Measurements from ENCODE around the gene NTM. TPM values are rescaled to one million over a fixed set of nuclear protein-coding genes. Genes with fewer than 3 reads are reported as not detected.

Gene NTM
- total and polyA plus RNA-seq, 8 donors: 0.04 to 4.4 (median 0.50) TPM

DNA sequence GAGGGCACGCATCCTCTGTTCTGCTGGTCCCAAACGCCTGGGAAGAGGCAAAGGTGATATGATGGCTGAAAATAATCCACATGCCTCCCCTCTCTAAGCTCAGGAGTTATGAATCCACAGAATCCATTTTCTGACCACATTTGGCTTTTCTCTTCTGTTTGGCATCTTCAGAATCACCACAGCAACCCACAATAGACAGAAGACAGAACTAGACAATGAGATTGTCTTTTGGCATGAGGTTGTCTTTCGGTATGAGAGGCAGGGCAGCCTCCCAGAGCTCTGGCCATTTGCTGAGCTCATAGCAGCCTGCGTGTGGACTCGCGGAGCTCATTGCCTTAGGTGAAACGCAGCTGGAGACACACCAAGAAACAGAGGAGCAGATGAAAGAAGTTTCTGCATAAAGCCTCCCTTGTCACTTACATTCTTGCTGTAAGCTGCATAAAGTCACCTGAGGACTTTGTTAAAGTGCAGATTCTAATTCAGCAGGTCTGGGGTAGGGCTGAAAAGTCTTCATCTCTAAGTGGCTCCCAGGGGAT is 868.0 kb downstream of the NTM start:
- no peaks in the 10 kb centered on the region for H3K27me3 ChIP-seq
- no peak for DNase-seq
- intact Hi-C loops (cut with DNase I): no loop called here
- H3K9me3 ChIP-seq: no peaks in the 10 kb centered on the region
- FAIRE-seq: no peak
- no peak overlapping the region for H3K27ac ChIP-seq
- H3K36me3 ChIP-seq: no peaks in the 10 kb centered on the region
- H3K4me3 ChIP-seq: no peak overlapping the region
- ATAC-seq: no peak
- TF ChIP-seq, protein P1, sequence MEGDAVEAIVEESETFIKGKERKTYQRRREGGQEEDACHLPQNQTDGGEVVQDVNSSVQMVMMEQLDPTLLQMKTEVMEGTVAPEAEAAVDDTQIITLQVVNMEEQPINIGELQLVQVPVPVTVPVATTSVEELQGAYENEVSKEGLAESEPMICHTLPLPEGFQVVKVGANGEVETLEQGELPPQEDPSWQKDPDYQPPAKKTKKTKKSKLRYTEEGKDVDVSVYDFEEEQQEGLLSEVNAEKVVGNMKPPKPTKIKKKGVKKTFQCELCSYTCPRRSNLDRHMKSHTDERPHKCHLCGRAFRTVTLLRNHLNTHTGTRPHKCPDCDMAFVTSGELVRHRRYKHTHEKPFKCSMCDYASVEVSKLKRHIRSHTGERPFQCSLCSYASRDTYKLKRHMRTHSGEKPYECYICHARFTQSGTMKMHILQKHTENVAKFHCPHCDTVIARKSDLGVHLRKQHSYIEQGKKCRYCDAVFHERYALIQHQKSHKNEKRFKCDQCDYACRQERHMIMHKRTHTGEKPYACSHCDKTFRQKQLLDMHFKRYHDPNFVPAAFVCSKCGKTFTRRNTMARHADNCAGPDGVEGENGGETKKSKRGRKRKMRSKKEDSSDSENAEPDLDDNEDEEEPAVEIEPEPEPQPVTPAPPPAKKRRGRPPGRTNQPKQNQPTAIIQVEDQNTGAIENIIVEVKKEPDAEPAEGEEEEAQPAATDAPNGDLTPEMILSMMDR (IDR thresholded peaks at IDR 0.05): no peak
- 52 to 70% methylated on average over 7 of the region's 7 CpGs for WGBS, 2 donors
- no peaks in the 10 kb centered on the region for H3K4me1 ChIP-seq

DNA sequence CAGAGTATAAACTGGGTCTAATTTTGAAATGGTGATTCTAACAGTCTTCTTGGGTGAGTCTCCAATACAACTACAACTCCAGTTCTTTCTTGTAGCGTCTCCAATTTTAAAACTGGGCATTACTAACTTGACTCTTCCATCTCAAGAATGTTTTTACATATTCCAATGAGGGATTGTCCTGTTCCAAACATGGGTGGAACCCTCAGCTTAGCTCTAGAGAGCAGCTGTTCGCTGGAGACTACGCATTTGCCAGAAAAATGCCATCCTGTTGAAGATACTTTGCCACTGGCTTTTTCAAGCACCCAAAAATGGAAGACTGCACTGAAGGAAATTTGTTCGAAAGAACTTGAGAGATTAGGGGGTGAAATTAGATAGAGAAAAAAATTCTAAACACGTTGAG is 870.0 kb downstream of the NTM start:
- ATAC-seq (no peak), FAIRE-seq (no peak), DNase-seq (no peak)
- no peaks in the 10 kb centered on the region for H3K36me3 ChIP-seq
- H3K27ac ChIP-seq: no peak overlapping the region
- no peak overlapping the region for H3K4me3 ChIP-seq
- TF ChIP-seq, protein P1 (IDR thresholded peaks at IDR 0.05): no peak
- intact Hi-C loops (cut with DNase I): no loop called here
- WGBS, 2 donors: 70 to 80% methylated on average over 5 of the region's 5 CpGs
- H3K4me1 ChIP-seq: no peaks in the 10 kb centered on the region
- H3K27me3 ChIP-seq: no peaks in the 10 kb centered on the region
- H3K9me3 ChIP-seq: no peaks in the 10 kb centered on the region

DNA sequence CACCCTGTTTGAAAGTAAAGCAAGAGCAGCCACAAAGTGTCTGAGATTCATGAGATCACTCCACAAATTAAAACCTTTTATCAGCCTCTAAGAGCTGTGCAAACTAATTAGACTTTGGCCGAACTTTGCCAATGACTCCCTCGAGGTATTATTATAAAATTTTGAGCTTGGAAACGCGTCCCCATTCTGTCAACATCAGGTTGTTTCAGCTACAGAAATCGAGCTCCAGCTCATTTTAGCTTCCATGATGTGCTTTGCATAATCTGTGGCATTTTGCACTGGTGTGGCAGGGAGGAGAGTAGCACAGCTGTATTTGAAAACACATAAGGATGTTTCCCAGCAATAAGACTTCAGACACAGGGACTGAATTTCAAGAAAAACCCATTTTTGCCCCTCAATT is 872.2 kb downstream of the NTM start:
- Histone ChIP-seq H3K27me3 (peaks cover 0 to 5% (median 0%) of the 10 kb centered on the region in 4 donors), H3K27ac (no peak overlapping the region), H3K4me3 (no peak overlapping the region), H3K9me3 (no peaks in the 10 kb centered on the region), H3K4me1 (no peaks in the 10 kb centered on the region), H3K36me3 (no peaks in the 10 kb centered on the region)
- intact Hi-C loops (cut with DNase I): no loop called here
- 23 to 26% methylated on average over 5 of the region's 5 CpGs for WGBS, 2 donors
- no peak for ATAC-seq
- TF ChIP-seq, protein P1 (IDR thresholded peaks at IDR 0.05): no peak
- no peak for FAIRE-seq
- no peak for DNase-seq

DNA sequence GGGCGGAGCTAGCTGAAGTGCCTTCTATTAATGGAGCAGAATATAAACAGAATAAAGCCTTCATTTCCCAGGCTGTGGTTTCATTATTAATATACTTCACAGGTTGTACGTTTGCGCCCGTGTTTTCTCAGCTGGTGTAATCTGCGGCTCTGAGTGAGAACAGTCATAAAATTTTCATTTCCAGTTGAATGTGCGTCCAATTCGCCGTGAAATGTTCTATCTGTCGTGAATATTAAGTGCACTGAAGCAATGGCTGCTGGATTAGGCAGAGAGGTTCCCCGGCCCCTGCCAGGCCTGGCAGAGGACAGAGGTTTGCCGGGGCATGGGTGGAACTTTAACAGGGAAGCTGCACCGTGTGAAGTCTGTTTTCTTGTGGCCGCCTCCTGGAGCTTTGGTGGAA is 874.4 kb downstream of the NTM start:
- TF ChIP-seq, protein P1 (IDR thresholded peaks at IDR 0.05): no peak
- intact Hi-C loops (cut with DNase I): no loop called here
- Histone ChIP-seq H3K9me3 (no peaks in the 10 kb centered on the region), H3K4me1 (no peaks in the 10 kb centered on the region), H3K36me3 (no peaks in the 10 kb centered on the region), H3K27ac (no peak overlapping the region), H3K27me3 (peaks cover 0 to 9% (median 0%) of the 10 kb centered on the region in 4 donors), H3K4me3 (no peak overlapping the region)
- ATAC-seq (peak in 2 of 4 donors; percentile 22 to 61), DNase-seq (no peak), FAIRE-seq (no peak)
- WGBS, 2 donors: 75 to 83% methylated on average over 13 of the region's 13 CpGs
